GM10266 (cell line): ENCODE results near the gene PPIA.

Source experiments
- DNase-seq: peaks from one replicate; pipeline ENCODE4 v3.0.0; 2012; ENCODE audit errors: extremely low spot score
- CTCF ChIP-seq: IDR thresholded peaks from 2 replicates; pipeline ENCODE4 v1.5.1; 2012; ENCODE audit warnings: mild to moderate bottlenecking, low read depth; ENCODE audit not compliant: control insufficient read depth, insufficient read depth; ENCODE audit errors: missing control alignments

PPIA gene

GRCh38 chr7:44852590-44852989 lies 56.1 kb downstream of the PPIA start:
- no peak for DNase-seq

More at GRCh38 chr7:44852590-44852989, 56.1 kb downstream of the PPIA start:
- TF ChIP-seq CTCF: no peak
